HG03280 (cell line): Measurements from ENCODE around the gene PDLIM7.
"Not testable (repeated sequence)": the region's sequence is repeated elsewhere in the genome, so short reads cannot be mapped to it uniquely, and the experiment has no call there.

Experiments
- ATAC-seq: cut with Tn5 transposase; IDR thresholded peaks from one replicate; pipeline ENCODE4 v1.9.1; 2021; ENCODE audit warnings: mild to moderate bottlenecking, moderate library complexity; ENCODE audit not compliant: unreplicated experiment

PDLIM7 gene

DNA sequence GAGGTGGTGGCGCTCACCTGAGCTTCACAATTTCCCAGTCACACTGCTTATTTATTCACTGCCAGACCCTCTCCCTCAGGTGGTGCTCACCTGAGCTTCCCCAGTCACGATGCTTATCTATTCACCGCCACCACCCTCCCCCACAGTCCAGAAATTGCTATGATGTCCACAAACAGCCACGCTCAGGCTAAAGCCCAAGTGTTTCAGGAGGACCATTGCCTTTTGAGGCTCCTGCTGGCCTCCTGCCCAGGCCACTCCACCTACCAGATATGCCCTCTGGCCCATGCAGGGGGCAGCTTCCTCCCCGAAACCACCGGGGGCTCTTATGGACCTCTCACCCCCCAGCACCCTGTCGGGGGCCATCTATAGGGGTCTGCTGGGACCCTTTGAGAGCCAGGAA, 4.6 kb downstream of the PDLIM7 start:
- no peak for ATAC-seq

DNA sequence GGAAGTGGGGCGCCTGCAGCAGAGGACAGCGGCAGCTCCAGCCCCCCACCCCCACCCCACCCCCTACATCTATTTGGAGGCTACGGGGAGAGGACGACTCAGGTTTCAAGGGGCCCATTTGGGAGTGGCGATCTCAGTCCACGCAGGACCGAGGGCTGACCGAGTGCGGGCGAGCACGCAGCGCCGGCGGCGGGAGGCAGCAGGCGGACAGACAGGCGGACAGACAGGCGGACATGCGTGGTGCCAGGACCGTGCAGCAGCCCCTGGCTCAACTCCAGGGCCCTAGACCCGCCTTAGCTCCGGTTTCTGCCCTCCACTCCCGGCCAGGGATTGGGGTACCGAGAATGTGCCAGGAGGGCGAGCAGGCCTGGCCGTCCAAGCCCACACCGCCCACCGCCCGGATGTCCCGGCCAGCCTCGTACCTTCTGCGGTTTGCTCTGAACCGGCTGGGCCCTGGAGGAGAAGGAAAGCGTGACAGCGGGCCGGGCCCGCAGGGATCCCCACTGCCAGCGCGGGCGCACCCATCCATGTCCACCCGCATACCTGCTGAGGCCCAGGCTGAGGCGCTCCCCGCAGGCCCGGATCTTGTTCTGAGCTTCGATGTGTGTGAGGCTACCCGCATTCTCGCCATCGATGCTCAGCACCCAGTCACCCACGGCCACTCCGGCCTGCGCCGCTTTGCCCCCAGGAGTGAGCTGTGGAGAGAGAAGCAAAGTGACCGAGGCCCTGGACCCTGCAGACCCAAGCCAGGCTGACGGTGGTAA, 5.2 kb downstream of the PDLIM7 start:
- ATAC-seq: no peak

GRCh38 chr5:177491429-177491945, 5.9 kb downstream of the PDLIM7 start:
- ATAC-seq: no peak

DNA sequence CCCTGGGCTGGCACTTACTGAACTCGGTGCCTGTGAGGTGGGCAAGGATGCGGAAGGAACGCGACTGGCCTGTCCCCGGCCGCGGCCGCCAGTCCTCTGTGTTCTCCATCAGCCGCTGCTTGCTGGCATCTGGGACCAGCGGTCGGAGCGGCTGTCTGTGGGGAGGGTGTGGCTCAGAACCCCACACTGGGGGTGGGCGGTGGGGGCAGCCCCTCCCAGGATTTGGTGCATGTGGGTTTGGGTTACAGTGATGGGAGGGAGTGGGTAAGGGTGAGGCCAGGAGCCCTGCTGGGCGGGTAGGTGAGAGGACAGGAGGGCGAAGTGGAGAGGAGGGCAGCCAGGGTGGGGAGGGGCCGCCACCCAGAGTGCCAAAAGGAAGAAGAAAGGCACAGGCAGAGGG, 6.4 kb downstream of the PDLIM7 start:
- ATAC-seq: no peak

GRCh38 chr5:177490311-177490991, 7.0 kb downstream of the PDLIM7 start:
- ATAC-seq: no peak

DNA sequence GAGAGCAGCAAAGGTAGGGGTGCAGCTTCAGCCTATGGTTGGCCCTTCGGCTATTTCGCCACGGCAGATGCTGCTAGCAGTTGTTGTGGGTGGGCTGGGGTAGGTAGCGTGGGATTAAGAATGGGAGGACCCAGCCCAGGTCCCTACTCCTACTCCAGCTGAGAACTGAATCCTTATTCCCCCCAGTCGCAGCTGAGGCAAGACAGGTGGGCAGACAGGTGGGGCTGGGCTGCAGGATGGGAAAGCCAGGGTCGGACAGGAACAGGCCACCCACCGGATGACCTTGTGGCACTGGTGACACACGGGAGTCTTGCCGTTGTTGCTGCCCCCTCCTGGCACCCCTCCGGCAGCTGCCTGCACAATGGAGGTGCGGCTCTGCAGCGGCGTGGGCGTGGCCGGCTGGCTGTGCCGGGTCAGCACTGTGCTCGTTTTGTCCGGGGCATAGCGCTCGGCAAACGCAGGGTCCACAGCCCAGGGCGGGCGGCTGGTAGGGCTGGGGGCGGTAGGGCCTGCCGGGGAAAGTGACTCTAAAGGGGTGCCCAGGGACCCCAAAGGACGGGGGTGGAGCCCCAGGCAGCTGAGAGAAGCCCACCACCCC, 8.2 kb downstream of the PDLIM7 start:
- ATAC-seq: no peak

DNA sequence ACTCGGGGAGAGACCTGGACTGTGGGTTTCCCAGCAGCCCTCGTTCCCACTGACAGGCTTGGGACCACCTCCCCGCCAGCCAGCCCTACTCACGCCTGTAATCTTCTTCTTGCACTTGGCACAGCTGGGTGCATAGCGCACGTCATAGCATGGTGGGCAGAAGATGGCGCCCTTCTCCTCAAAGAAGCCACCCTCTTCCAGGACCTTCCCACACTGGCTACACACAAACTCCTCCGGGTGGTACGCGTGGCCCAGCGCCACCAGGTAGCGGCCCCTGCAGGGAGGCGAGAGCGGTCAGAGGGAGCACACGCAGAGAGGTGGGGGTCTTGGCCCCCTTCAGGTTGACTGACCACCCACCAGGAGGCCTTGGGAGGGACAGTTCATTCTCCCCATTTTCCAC, 9.4 kb downstream of the PDLIM7 start:
- no peak for ATAC-seq

DNA sequence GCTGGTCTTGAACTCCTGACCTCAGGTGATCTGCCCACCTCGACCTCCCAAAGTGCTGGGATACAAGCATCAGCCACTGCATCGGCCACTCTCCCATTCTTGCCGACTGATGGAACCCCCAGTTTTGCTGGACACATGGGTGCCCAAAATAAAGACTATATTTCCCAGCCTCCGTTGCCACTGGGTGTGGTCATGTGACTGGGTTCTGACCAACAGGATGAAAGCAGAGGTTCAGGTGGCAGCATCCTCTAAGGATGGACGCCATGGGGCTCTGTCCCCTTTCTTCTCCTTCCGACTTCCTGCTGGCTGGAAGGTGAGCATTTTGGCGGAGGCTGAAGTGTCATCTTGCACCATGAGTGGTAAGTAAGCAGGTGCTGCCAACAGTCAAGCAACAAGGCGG, 10.3 kb downstream of the PDLIM7 start:
- ATAC-seq: no peak

GRCh38 chr5:177486256-177486655, 11.1 kb downstream of the PDLIM7 start:
- ATAC-seq: no peak

- not testable (repeated sequence) for ATAC-seq
Observed at GRCh38 chr5:177485753-177486152, 11.7 kb downstream of the PDLIM7 start.

DNA sequence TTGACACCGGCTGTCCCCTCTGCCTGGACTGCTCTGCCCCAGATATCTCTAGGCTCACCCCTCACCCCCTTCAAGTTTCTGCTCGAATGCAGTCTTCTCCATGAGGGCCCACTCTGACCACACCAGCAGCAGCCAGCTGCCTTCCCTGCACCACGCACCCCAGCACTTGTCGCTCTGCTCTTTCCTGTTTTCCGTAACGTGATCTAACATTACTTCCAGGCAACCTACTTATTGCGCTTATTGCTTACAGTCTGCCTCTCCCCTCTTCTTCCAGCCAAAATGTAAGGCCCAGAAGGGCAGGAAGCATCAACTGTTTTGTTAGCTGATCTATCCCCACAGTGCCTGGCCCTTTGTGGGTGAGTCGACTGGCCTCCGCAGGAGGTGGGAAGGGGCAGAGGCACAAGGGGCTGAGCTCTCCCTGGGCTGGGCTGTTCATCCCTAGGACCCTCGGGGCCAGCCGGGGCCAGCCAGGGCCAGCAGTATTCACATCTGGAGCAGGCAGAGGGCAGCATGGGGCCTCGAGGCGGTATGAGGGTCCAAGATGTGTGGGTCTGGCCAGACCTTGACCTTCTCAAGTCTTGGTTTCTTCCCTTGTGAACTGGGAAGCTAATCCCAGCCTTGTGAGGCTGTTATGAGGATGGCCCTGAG, 12.4 kb downstream of the PDLIM7 start:
- no peak for ATAC-seq

DNA sequence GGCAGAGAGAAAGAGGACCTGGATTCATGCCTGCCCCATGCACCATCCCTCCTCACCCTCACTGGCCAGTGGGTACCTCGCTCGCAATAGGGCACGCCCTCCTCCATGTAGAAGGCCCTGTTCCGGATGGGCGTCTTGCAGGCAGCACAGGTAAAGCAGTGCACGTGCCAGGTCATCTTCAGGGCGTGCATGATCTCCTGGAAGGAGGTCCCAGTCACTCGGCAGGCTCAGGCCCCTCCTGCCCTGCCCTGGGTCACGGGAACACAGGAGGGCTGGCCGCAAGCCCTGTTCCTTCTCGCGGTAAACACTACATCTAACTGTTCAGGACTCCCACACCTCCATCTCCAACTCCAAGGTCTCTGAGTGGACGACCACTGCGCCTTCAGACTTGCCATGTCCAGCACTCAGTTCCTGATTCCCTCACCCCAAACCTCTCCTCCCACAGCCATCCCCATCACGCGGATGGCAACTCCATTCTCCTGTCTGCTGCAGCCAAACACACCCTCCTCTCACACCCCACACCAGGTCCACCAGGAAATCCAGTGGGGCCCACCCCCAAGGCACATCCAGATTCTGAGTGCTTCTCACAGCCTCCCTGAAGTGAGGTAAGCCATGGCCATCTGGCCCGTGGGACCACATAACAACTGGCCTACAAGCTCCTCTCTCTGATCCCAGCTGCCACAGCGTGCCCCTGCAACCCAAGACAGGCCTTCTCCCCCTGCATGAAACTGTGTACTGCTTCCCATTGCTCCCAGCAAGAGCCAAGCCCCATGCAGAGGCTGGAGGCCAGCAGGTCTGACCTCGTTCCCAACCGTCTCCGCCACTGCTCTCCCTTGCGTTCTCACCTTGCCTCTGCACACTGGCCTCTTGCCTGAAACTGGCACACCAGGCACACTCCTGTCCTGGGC, 13.2 kb downstream of the PDLIM7 start:
- ATAC-seq: no peak

GRCh38 chr5:177483042-177483441, 14.4 kb downstream of the PDLIM7 start:
- ATAC-seq: no peak

DNA sequence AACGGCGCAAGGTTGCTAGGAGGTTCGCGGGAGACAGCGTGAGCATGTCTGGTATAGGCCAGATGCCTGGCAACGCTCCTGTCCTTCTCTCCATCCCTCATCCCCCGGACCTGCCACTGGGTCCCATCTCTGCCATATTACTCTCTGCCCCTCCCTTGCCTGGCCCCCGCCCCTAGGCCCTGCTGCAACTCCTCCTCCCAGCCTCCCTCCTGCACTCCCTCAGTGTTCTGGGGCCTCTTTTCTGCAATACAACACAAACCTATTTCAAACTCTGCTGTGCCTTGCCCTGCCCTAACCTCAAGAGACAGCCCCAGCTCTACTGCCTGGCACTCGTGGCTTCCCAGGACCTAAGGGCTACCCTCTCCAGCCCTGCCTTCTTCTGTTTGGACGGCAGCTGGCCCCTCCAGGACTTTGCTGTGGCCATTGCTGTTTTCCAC, 15.0 kb downstream of the PDLIM7 start:
- ATAC-seq: no peak

DNA sequence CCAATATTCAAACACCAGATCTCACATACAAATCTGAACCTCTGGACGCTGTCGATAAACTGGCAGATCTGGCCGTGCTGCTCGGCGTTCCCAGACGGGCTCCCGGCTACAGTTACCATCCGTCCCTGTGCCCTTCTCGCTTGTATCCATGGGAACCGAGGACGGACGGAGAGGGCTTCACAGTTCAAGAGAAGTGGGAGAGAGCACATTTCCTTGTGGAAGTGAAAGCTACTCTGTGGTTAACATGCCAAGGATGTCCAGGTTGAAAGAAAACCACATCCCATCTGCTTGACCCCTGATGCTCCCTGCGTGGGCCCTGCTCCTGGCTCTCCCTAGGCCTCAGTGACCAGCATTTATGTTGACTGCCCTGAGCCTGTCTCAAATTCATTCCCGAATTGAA, 17.6 kb downstream of the PDLIM7 start:
- no peak for ATAC-seq

DNA sequence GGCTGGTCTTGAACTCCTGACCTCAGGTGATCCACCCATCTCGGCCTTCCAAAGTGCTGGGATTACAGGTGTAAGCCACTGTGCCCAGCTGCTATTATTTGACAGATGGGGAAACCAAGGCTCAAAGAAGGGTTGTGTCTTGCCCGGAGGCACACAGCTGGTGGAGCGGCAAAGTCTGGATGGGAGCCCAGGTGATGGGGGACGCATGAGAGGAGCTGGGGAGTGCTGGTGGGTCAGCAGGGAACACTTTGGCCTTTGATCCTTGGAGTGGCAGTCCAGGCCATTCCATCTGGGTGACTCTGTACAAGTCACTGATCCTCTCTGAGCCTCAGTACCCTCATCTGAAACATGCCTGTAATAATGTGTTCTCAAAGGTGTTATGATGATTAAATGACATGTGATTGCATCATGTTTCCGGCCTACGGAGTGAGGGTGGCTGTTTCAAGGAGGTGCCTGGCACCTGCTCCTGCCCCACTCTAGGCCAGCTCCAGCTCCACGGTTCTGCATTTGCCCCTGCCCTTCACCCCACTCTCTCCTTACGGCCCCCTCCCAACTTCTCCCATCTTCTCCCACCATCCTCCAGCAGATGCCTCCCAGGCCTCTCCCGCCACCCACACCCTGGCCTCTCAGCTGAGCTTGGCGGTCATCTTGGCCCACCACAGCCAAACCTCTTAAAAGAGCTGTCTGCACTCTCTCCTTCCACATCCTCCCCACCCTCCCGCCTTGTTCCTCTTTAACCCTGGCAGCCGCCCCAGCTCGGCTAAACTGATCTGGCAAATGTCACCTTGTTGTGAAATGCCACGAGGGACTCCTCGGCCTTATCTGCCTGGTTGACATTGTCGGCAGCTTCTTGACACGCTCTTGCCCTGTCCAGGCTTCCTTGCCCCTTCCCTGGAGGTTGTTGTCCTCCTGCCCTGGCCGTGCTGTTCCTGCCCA, 18.4 kb downstream of the PDLIM7 start:
- ATAC-seq: no peak

GRCh38 chr5:177477701-177478477, 19.5 kb downstream of the PDLIM7 start:
- ATAC-seq: no peak

DNA sequence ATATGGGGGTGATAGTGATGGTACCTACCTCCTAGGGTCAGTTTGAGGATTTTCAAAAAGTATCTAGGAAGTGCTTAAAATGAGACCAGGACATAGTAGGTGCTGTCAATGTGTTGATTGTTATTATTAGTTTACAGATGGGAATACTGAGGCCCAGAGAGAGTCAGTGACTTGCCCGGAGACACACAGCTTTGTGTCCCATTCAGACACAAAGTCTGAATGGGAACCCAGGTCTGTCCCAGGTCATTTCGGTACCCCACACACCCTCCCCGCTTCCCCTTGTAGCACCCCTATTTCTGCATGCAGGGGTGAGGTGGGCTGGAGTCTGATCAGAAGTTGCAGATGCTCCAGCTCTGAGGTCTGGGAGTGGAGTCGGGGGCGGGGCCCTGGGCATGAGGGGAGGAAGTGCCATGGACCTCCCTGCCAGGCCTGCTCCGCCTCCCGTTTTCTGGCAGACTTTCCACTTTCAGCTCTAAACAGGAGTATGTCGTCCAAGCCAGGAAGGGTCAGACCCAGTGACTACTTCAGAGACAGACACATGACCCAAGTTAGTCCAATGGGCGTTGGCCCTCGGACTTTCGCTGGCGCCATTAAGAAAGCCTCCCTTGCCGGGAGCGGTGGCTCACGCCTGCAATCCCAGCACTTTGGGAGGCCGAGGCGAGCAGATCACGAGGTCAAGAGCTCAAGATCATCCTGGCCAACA, 20.7 kb downstream of the PDLIM7 start:
- ATAC-seq: no peak
